ENCODE data around the gene SLC26A1. TPM values are rescaled to one million over a fixed set of nuclear protein-coding genes. Genes with fewer than 3 reads are reported as not detected.

SLC26A1 gene
- total RNA-seq, 4 donors from 2014 or later, result 0.20 to 0.30 (median 0.21) TPM; not detected in 1

- TF ChIP-seq EP300 (IDR thresholded peaks at IDR 0.05) (no peak), POLR2A (IDR thresholded peaks at IDR 0.05) (no peak), CTCF (IDR thresholded peaks at IDR 0.05) (no peak)
- no peaks in the 10 kb centered on the region for H3K9me3 ChIP-seq
- 88 to 90% methylated on average over 28 to 34 of the region's 35 CpGs for WGBS, 2 donors
- H3K27me3 ChIP-seq, result no peaks in the 10 kb centered on the region
- H3K4me1 ChIP-seq, result no peaks in the 10 kb centered on the region
- H3K36me3 ChIP-seq, result peaks cover 0 to 100% (median 0%) of the 10 kb centered on the region in 3 donors
- H3K27ac ChIP-seq, result no peak overlapping the region
- DNase-seq (ENCODE audit: low spot score in 2 of 2), result no peak
- H3K4me3 ChIP-seq, result no peak overlapping the region
Measured at GRCh38 chr4:960636-961350, 32.4 kb downstream of the SLC26A1 start.

- 86 to 88% methylated on average over 8 to 15 of the region's 16 CpGs for whole genome bisulfite sequencing, 2 donors
- H3K27ac ChIP-seq, result no peak overlapping the region
- H3K4me1 ChIP-seq, result no peaks in the 10 kb centered on the region
- no peak for DNase-seq (ENCODE audit: low spot score in 2 of 2)
- H3K4me3 ChIP-seq, result no peak overlapping the region
- H3K9me3 ChIP-seq, result no peaks in the 10 kb centered on the region
- H3K36me3 ChIP-seq, result peaks cover 0 to 100% (median 0%) of the 10 kb centered on the region in 3 donors
- TF ChIP-seq POLR2A (IDR thresholded peaks at IDR 0.05) (no peak), CTCF (IDR thresholded peaks at IDR 0.05) (no peak), EP300 (IDR thresholded peaks at IDR 0.05) (no peak)
- H3K27me3 ChIP-seq, result no peaks in the 10 kb centered on the region
Measured at GRCh38 chr4:960140-960635, 33.0 kb downstream of the SLC26A1 start.

- no peak for DNase-seq (ENCODE audit: low spot score in 2 of 2)
- Histone ChIP-seq H3K36me3 (peaks cover 0 to 100% (median 0%) of the 10 kb centered on the region in 3 donors), H3K4me1 (no peaks in the 10 kb centered on the region), H3K27me3 (no peaks in the 10 kb centered on the region), H3K4me3 (no peak overlapping the region), H3K9me3 (no peaks in the 10 kb centered on the region), H3K27ac (no peak overlapping the region)
- 74 to 77% methylated on average over 21 to 24 of the region's 24 CpGs for WGBS, 2 donors
- TF ChIP-seq EP300 (IDR thresholded peaks at IDR 0.05), result no peak
- no peak for TF ChIP-seq CTCF (IDR thresholded peaks at IDR 0.05)
- TF ChIP-seq POLR2A (IDR thresholded peaks at IDR 0.05), result no peak
Measured at GRCh38 chr4:959338-960139, 33.7 kb downstream of the SLC26A1 start.

- TF ChIP-seq EP300 (IDR thresholded peaks at IDR 0.05) (no peak), CTCF (IDR thresholded peaks at IDR 0.05) (no peak), POLR2A (IDR thresholded peaks at IDR 0.05) (no peak)
- no peak for DNase-seq (ENCODE audit: low spot score in 2 of 2)
- Histone ChIP-seq H3K9me3 (no peaks in the 10 kb centered on the region), H3K4me1 (no peaks in the 10 kb centered on the region), H3K27ac (no peak overlapping the region), H3K4me3 (no peak overlapping the region), H3K36me3 (peaks cover 0 to 100% (median 0%) of the 10 kb centered on the region in 3 donors), H3K27me3 (no peaks in the 10 kb centered on the region)
- 75 to 76% methylated on average over 17 of the region's 17 CpGs for WGBS, 2 donors
Measured at GRCh38 chr4:958696-959337, 34.4 kb downstream of the SLC26A1 start.

Data from tibial nerve (tissue), 4 donors.